T-cell (primary cell): Measurements from ENCODE around the gene CD1E. TPM values are rescaled to one million over a fixed set of nuclear protein-coding genes. Genes with fewer than 3 reads are reported as not detected.

Experiments used
- ATAC-seq, 4 experiments: fragments of 200-7000 bp in 3 of 4; fragments of 150-1000 bp in 1 of 4; cut with Tn5 transposase; replicated peaks in 1 of 4; 1 replicate in 3 of 4; 2 replicates in 1 of 4; pipeline ENCODE4 v1.10.0; 2021; ENCODE audit warnings: moderate library complexity in 3 of 4, mild to moderate bottlenecking in 2 of 4, moderate number of reproducible peaks in 1 of 4
- CTCF ChIA-PET, 2 donors: fragments of 300-600 bp; sonication (Branson Sonifier 250); formaldehyde crosslinking; loops; one replicate each; lab custom pipeline; 2022; ENCODE audit warnings: antibody characterized with exemption in 2 of 2; lab: Charles Lee
- POLR2A ChIA-PET, 2 donors: fragments of 300-600 bp; sonication (Branson Sonifier 250); formaldehyde crosslinking; loops; one replicate each; lab custom pipeline; 2022; ENCODE audit warnings: antibody characterized with exemption in 2 of 2; lab: Charles Lee
- DNase-seq, 35 experiments: peaks; one replicate each; pipeline versions ENCODE4 v3.0.0 to v3.0.0-alpha.2; 2013 to 2023
- H3K27ac ChIP-seq: one replicate; pipeline ENCODE4 v1.5.1; 2013; ENCODE audit warnings: low read length
- H3K27me3 ChIP-seq, 2 experiments: replicated peaks in 1 of 2; 1 replicate in 1 of 2; 2 replicates in 1 of 2; pipeline versions ENCODE4 v1.6.1 to v1.7.0; 2013; ENCODE audit warnings: low read length in 1 of 2, mixed read lengths in 1 of 2; ENCODE audit not compliant: control insufficient read depth in 2 of 2, insufficient read depth in 2 of 2; ENCODE audit errors: extremely low read depth in 1 of 2
- H3K36me3 ChIP-seq, 2 donors: 1 replicate in 1 of 2; 2 replicates in 1 of 2; pipeline versions ENCODE4 v1.6.1 to v1.7.0; 2013; ENCODE audit warnings: low read length in 1 of 2; ENCODE audit not compliant: control insufficient read depth in 2 of 2, insufficient read depth in 1 of 2; ENCODE audit errors: extremely low read depth in 1 of 2
- H3K4me1 ChIP-seq, 2 experiments: 1 replicate in 1 of 2; 2 replicates in 1 of 2; pipeline versions ENCODE4 v1.6.1 to v1.7.0; 2013; ENCODE audit warnings: low read length in 2 of 2, mixed read lengths in 1 of 2; ENCODE audit not compliant: insufficient read depth in 2 of 2, control insufficient read depth in 1 of 2; ENCODE audit errors: extremely low read depth in 1 of 2
- H3K4me3 ChIP-seq, 2 donors: 1 replicate in 1 of 2; 2 replicates in 1 of 2; pipeline versions ENCODE4 v1.5.1 to v1.7.0; 2013; ENCODE audit warnings: mild to moderate bottlenecking in 2 of 2, low read length in 1 of 2, moderate library complexity in 1 of 2; ENCODE audit not compliant: control insufficient read depth in 1 of 2; ENCODE audit errors: extremely low read depth in 1 of 2
- H3K9me3 ChIP-seq: 2 replicates; pipeline ENCODE4 v1.7.0; 2013
- H3K27ac Mint-ChIP-seq, 2 donors: one replicate each; pipeline ENCODE4 v1.8.0; 2020 to 2021; ENCODE audit warnings: mild to moderate bottlenecking in 2 of 2, mixed read lengths in 2 of 2
- H3K27me3 Mint-ChIP-seq, 2 donors: one replicate each; pipeline ENCODE4 v1.8.0; 2021 to 2022; ENCODE audit warnings: mixed read lengths in 2 of 2
- H3K36me3 Mint-ChIP-seq: one replicate; pipeline ENCODE4 v1.8.0; 2021; ENCODE audit warnings: mixed read lengths
- H3K4me1 Mint-ChIP-seq, 3 donors: one replicate each; pipeline ENCODE4 v1.8.0; 2020 to 2022; ENCODE audit warnings: mixed read lengths in 3 of 3, mild to moderate bottlenecking in 1 of 3
- H3K4me3 Mint-ChIP-seq, 3 donors: one replicate each; pipeline ENCODE4 v1.8.0; 2020 to 2022; ENCODE audit warnings: mild to moderate bottlenecking in 3 of 3, mixed read lengths in 3 of 3, moderate library complexity in 3 of 3
- H3K9me3 Mint-ChIP-seq, 3 donors: one replicate each; pipeline ENCODE4 v1.8.0; 2020 to 2022; ENCODE audit warnings: mixed read lengths in 3 of 3
- WGBS: methylation state at CpG from one replicate; pipeline ENCODE4 v1.1.5; 2013; ENCODE audit warnings: missing lambda C conversion rate; ENCODE audit not compliant: insufficient coverage; 5-methylcytosine and 5-hydroxymethylcytosine counted together
- total RNA-seq, 35 experiments: library from RNA in 6 of 35; stranded (reverse) in 6 of 35; fragments of 120-200 nt in 1 of 35; gene quantifications; one replicate each; pipeline versions ENCODE4 v1.2.1 to v1.2.4 and lab custom pipeline; 2013 to 2026

The CD1E gene
- total RNA-seq, 5 donors from 2014 or later (not counting 1 experiment from before 2014, with no cell fraction given) = not detected

DNA sequence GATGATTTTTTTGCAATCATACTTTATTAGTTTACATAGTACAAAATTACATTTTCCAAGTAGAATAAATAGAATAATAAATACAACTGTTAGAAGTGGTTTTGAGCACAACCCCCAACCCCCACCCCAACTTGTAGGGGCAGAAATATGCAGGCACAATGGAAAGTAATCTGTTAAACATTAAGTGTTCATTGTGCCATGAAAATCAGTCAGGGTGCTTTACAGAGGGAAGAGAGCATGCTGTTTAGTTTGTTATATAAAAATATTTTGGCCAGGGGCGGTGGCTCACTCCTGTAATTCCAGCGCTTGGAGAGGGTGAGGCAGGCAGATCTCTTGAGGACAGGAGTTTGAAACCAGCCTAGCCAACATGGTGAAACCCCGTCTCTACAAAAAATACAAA is 43.0 kb downstream of the CD1E start:
- ATAC-seq (no peak), DNase-seq (no peak)
- no peaks in the 10 kb centered on the region for H3K36me3 Mint-ChIP-seq
- no CpG with 5 or more reads among the region's 3 CpGs for WGBS
- H3K27ac ChIP-seq = no peak overlapping the region
- CTCF ChIA-PET = no interaction called here
- H3K4me1 ChIP-seq = peaks cover 0 to 21% of the 10 kb centered on the region in 2 experiments
- H3K4me3 ChIP-seq = no peak overlapping the region
- H3K27ac Mint-ChIP-seq = no peak overlapping the region
- H3K27me3 ChIP-seq = peaks cover 0 to 7% of the 10 kb centered on the region in 2 experiments
- H3K27me3 Mint-ChIP-seq = peaks cover 10 to 12% of the 10 kb centered on the region in 2 donors
- H3K36me3 ChIP-seq = no peaks in the 10 kb centered on the region
- no peak overlapping the region for H3K4me3 Mint-ChIP-seq
- H3K9me3 ChIP-seq = no peaks in the 10 kb centered on the region
- H3K9me3 Mint-ChIP-seq = no peaks in the 10 kb centered on the region
- peaks cover 0 to 8% (median 5%) of the 10 kb centered on the region in 3 donors for H3K4me1 Mint-ChIP-seq
- POLR2A ChIA-PET = no interaction called here

DNA sequence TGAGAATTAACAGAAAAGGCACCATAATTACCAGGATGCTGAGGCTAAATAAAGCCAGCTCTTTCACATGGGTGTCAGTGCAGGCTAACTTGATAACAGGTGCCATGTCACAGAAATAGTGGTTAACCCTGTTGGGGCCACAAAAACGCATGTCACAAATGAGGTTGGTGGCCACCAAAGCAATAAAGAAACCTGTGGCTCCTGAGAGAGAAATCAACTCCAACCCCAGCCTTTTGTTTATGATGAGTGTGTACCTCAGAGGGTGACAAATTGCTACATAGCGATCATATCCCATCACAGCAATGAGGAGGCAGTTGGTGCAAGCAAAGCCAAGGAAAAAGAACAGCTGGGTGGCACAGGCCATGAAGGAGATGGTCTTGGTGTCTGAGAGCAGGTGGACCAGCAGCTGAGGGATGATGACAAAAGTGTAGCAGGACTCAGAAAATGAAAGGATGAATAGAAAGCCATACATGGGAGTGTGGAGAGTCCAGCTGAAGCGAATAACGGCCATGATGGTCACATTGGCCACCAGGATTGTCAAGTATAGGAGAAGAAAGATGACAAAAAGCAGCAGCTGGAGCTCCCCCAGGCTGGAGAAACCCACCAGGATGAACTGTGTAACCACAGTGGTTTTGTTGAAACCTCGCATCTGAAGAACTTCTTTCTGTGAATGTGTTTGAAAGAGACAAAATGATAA is 45.3 kb downstream of the CD1E start, which contains the start of gene OR10T2:
TSS of gene OR10T2 (minus strand) at position 649 of the 697 bp plus-strand sequence. CDS start at position 649, 0 bp downstream.
- POLR2A ChIA-PET = interaction anchor here in 1 of 2 donors (0.5 kb wide), 1 partner anchor 619 kb away, joined by 3 read pairs; no protein-coding TSS in a partner anchor
- ATAC-seq (no peak), DNase-seq (no peak)
- peaks cover 0 to 8% (median 5%) of the 10 kb centered on the region in 3 donors for H3K4me1 Mint-ChIP-seq
- no peaks in the 10 kb centered on the region for H3K9me3 Mint-ChIP-seq
- H3K36me3 Mint-ChIP-seq = no peaks in the 10 kb centered on the region
- CTCF ChIA-PET = no interaction called here
- H3K27ac ChIP-seq = no peak within 1 kb of the TSS
- H3K27me3 Mint-ChIP-seq = peaks cover 12 to 17% of the 10 kb centered on the region in 2 donors
- peaks cover 0 to 7% of the 10 kb centered on the region in 2 experiments for H3K27me3 ChIP-seq
- WGBS = 21% methylated on average over 2 of the region's 5 CpGs
- peaks cover 0 to 21% of the 10 kb centered on the region in 2 experiments for H3K4me1 ChIP-seq
- no peak within 1 kb of the TSS for H3K4me3 ChIP-seq
- no peak within 1 kb of the TSS for H3K4me3 Mint-ChIP-seq
- no peaks in the 10 kb centered on the region for H3K9me3 ChIP-seq
- no peaks in the 10 kb centered on the region for H3K36me3 ChIP-seq
- H3K27ac Mint-ChIP-seq = no peak within 1 kb of the TSS

DNA sequence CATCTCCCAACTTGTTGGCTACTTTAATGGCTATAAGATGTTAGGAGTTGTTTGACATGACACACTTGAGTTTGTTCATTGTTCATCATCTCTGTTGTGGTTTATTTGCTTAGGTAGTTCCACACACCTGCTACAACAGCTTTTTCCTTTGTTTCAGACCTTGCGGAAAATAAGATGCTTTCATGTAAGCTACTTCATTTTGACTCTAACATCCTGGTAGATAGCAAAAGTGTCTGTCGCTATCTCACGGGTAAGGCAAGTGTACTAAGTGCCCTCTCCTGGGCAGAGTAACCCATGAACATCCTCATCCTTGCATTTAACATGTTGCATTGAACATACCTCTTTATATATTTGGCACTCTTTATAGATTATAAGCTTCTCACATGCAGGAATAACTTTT is 47.2 kb downstream of the CD1E start:
- Mint-ChIP-seq H3K4me3 (no peak overlapping the region), H3K9me3 (no peaks in the 10 kb centered on the region), H3K27ac (no peak overlapping the region), H3K36me3 (no peaks in the 10 kb centered on the region), H3K4me1 (peaks cover 0 to 8% (median 5%) of the 10 kb centered on the region in 3 donors), H3K27me3 (peaks cover 10 to 17% of the 10 kb centered on the region in 2 donors)
- no peaks in the 10 kb centered on the region for H3K9me3 ChIP-seq
- POLR2A ChIA-PET = no interaction called here
- no CpG with 5 or more reads among the region's 3 CpGs for WGBS
- H3K36me3 ChIP-seq = no peaks in the 10 kb centered on the region
- peaks cover 0 to 7% of the 10 kb centered on the region in 2 experiments for H3K27me3 ChIP-seq
- DNase-seq (peak in 1 of 35 experiments; percentile 4), ATAC-seq (peak in 1 of 4 experiments; percentile 57)
- no peak overlapping the region for H3K4me3 ChIP-seq
- no peak overlapping the region for H3K27ac ChIP-seq
- peaks cover 0 to 21% of the 10 kb centered on the region in 2 experiments for H3K4me1 ChIP-seq
- CTCF ChIA-PET = interaction anchor here (0.6 kb wide), 2 partner anchors 58 to 195 kb away, joined by 4 to 5 read pairs; no protein-coding TSS in a partner anchor

DNA sequence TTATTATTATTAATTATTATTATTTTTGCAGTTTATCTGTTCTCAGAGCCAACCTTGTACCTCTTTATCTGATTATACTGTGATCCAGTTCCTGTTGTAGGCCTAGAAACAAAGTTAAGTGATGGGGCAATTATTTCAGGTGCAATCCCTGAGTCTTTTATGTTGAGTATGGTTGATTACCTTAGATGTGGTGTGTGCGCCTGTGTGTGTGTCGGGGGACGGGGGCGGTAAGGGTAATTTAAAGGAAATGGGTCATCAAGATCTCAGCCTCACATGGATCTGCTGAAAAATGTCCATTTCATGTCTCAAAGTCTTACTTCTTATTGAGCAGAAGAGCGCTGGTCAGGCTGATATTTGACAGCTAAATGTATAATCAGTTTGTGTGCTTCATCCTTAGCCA is 53.4 kb downstream of the CD1E start:
- Histone ChIP-seq H3K4me1 (peaks cover 0 to 2% of the 10 kb centered on the region in 2 experiments), H3K9me3 (no peaks in the 10 kb centered on the region), H3K27ac (no peak overlapping the region), H3K36me3 (no peaks in the 10 kb centered on the region), H3K4me3 (no peak overlapping the region), H3K27me3 (no peaks in the 10 kb centered on the region)
- no peak overlapping the region for H3K27ac Mint-ChIP-seq
- ATAC-seq (no peak), DNase-seq (no peak)
- H3K9me3 Mint-ChIP-seq = no peaks in the 10 kb centered on the region
- H3K27me3 Mint-ChIP-seq = peaks cover 0 to 16% of the 10 kb centered on the region in 2 donors
- POLR2A ChIA-PET = no interaction called here
- no peak overlapping the region for H3K4me3 Mint-ChIP-seq
- WGBS = 20% methylated on average over 2 of the region's 5 CpGs
- no peaks in the 10 kb centered on the region for H3K36me3 Mint-ChIP-seq
- H3K4me1 Mint-ChIP-seq = no peaks in the 10 kb centered on the region
- CTCF ChIA-PET = interaction anchor here in 1 of 2 donors (0.7 kb wide), 1 partner anchor 179 kb away, joined by 6 read pairs; no protein-coding TSS in a partner anchor

Other genes with a start within 250 kb of the CD1E start
- gene CD1D, start 173.0 kb upstream of the CD1E start, total RNA-seq = under 1 TPM in 3 of 5 donors, not detected in 2; 0.10 to 0.22 (median 0.20) TPM
- under 1 TPM in 1 of 5 donors, not detected in 4; 0.16 TPM for gene CD1A, start 99.5 kb upstream of the CD1E start, total RNA-seq
- 1 to 10 TPM in 2 of 5 donors, under 1 TPM in 3; 0.26 to 1.4 (median 0.70) TPM for gene CD1C, start 64.0 kb upstream of the CD1E start, total RNA-seq
- not detected for gene CD1B, start 22.4 kb upstream of the CD1E start, total RNA-seq
- not detected for gene OR10T2, start 45.6 kb downstream of the CD1E start, total RNA-seq
- not detected for gene OR10K2, start 72.3 kb downstream of the CD1E start, total RNA-seq
- gene OR10K1, start 107.9 kb downstream of the CD1E start, total RNA-seq = not detected
- gene OR10R2, start 118.3 kb downstream of the CD1E start, total RNA-seq = not detected
- gene OR6Y1, start 200.5 kb downstream of the CD1E start, total RNA-seq = not detected
- gene OR6P1, start 216.7 kb downstream of the CD1E start, total RNA-seq = not detected
- not detected for gene OR10X1, start 226.0 kb downstream of the CD1E start, total RNA-seq